Activated CD8-positive, alpha-beta memory T cell treated with anti-CD3 and anti-CD28 coated beads for 4 hours (primary cell): ENCODE measurements around the gene TSGA10IP.

ENCODE experiments used
- DNase-seq, 2 donors: peaks; one replicate each; pipeline ENCODE4 v3.0.0-alpha.2; 2020; ENCODE audit warnings: low read depth in 2 of 2

Gene TSGA10IP

DNA sequence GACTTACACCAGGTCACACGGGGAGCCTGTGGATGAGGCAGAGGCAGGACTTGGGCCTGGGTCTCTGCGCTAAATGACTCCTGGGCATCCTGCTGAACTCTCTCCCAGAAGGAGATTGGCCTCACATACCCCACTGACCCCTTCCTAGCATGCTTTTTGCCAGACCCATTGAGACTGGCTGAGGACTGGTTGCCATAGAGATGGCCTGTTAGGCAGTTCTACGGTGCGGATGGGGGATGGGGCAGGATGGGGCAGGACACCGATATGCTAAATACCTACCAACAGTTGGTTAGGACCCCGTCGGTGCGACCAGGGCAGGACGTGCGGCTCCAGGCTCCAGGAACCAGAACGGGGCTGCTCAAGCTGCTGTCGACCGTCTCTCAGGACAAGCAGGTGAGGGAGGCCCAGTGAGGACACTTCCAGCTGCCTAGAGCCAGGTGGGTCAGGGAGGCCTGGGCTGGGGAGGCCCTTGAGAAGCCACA, at the start of gene TSGA10IP:
Gene TSGA10IP, plus strand, starts transcription at position 51 of the 482 bp plus-strand sequence. Its CDS starts 196 bp downstream, at position 247.
- no peak for DNase-seq

- DNase-seq: no peak
These were observed 49.7 kb upstream of the TSGA10IP start for GRCh38 chr11:65895482-65895981.

DNA sequence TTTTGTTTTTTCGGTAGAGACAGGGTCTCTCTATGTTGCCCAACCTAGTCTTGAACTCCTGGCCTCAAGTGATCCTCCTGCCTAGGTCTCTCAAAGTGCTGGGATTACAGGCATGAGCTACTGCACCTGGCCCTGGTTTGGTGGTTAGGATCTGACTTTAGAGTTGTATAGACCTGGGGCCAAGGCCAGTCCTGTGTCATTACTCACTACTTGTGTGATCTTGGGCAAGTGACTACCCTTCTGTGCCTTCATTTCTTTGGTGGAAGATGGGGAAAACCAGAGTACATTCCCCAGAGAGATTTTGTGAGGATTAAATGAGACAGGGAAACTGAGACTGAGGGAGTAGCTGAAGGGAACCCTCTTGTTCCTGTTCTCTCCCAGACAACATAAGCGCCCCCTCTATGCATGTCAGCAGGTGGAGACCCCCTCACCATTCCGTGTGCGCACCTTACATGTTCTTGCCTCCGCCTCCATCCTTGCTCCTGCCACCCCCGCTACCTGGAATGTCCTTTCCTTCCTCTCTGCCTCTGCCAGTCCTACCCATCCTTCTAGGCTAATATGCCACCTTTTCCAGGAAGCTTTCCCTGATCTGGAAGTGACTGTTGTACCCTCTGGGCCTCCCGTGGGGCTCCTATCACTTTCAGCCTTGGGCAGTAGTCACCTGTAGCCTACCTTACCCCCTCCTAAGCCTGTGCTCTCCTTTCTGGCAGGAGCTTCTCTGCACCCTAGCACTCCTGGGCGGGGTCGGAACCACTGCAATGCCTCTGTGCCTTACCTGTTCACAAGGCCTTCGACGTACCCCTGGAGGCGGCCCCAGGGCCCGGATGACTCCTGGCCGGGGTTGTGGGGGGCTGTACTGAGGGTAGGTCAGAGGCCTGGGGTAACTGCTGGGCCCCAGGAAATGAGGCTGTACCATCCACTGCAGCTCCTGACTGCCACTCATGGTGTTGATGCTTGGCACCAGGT, 49.0 kb upstream of the TSGA10IP start:
- no peak for DNase-seq

DNA sequence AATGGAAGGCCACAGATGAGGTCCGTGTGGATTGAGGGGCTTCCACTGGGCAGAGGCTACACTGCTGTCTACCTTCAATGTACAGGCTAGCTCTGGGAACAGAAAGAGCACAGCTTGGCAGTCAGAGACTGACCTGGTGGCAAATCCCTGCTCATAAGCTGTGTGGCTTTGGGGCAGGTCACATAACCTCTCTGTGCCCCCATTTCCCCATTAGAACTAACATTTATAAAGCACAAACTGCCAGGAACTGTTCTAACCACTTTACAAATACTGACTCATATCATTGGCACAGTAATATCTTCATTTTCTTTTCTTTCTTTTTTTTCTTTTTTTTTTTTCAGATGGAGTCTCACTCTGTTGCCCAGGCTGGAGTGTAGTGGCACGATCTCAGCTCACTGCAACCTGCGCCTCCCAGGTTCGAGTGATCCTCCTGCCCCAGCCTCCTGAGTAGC, 48.2 kb upstream of the TSGA10IP start:
- DNase-seq: no peak

DNA sequence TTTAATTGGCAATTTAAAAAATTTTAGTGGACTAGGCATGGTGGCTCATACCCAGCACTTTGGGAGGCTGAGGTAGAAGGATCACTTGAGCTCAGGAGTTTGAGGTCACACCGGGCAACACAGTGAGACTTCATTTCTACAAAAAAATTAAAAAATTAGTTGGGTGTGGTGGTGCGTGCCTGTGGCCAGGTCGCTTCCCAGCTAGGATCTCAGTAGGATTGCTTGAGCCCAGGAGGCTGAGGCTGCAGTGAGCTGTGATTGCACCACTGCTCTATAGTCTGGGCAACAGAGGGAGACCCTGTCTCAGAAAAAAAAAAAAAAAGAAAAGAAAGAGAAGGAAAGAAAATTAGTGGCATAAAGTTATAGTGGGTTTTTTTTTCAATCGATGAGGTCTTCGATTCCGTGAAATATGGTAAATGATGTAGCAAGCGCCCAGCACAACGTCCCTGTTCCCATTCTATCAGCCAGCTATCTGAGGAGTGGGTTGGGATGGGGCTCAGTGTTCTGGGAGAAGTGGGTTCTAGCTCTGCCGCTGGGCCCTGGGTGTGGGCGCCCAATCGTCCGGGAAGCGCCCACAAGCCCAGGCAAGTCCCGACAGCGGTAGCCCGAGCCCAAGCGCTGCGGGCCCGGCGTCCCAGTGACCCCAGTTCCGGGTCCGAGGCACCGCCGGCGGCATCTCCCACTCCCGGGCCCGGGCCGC, 46.5 kb upstream of the TSGA10IP start:
- DNase-seq: no peak

DNA sequence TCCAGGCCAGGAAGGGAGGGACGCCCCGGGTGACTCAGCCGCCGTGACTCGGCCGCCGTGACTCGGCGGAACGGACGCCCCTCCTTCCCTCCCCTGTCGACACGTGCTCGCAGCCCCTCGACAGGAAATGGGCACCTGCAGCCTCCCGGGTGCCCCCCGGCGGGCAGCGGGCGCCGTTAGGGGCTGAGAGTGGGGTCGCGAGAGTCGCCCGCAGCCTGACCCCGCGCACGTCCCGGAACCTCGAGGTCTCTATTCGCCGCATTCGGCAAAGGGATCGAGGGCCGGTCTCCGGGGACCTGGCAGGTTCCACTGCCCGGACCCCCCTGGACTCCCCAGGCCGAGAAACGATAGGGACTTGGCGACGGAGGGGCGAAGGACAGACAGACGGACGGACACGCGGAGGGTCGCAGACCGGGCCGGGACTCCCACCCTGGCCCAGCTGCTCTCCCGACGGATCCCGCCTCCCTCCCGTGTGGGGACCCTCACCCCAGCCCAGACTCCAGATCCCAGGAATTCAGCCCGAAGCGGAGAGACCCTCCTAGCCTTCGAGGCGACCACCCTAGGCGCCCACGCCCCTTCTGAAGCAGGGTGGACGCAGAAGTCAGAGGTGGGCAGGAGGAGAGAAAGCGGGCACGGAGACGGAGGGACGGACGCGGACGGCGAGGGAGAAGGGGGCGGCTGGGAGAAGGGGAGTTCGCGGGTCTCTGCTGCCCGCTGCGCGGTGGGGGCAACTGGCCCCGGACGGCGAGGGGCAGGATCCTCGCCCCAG, 45.7 kb upstream of the TSGA10IP start:
- DNase-seq: peak; percentile 56 to 63

- peak; percentile 84 to 90 for DNase-seq
These were observed 45.0 kb upstream of the TSGA10IP start, which contains the start of gene FOSL1 for GRCh38 chr11:65900125-65900898. TSS of gene FOSL1 (minus strand) at chr11:65900388. CDS start at chr11:65900339, 49 bp downstream.

DNA sequence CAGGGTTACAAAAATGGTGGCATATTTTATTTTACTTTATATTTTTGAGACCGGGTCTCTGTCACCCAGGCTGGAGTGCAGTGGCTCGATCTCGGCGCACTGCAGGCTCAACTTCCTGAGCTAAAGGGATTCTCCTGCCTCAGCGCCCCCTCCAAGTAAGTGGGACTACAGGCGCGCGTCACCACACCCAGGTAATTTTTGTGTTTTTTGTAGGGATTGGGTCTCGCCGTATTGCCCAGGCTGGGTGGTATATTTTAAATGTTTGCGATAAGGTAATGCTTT, 44.4 kb upstream of the TSGA10IP start:
- no peak for DNase-seq

- no peak for DNase-seq
These were observed 42.2 kb upstream of the TSGA10IP start for GRCh38 chr11:65903068-65903481.

GRCh38 chr11:65903715-65904114, 41.6 kb upstream of the TSGA10IP start:
- DNase-seq: no peak

- DNase-seq: no peak
These were observed 38.7 kb upstream of the TSGA10IP start for GRCh38 chr11:65906602-65907001.

DNA sequence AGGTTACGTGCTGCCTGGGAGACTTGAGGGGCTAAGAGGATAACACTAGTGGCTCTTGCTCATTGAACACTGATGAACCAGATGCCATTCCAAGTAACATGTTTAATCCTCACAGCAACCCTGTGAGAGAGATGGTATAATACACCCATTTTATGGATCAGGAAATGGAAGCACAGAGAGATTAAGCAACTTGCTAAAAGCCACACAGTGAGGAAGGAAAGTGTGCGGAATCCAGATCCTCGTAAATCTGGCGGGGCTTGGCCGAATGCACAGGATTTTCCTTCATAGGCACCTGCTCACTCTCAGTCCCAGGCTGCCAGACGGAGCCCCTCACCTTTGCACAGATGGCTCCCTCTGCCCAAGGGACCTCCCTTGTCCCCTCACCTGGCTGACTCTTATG, 37.4 kb upstream of the TSGA10IP start:
- DNase-seq: no peak

DNA sequence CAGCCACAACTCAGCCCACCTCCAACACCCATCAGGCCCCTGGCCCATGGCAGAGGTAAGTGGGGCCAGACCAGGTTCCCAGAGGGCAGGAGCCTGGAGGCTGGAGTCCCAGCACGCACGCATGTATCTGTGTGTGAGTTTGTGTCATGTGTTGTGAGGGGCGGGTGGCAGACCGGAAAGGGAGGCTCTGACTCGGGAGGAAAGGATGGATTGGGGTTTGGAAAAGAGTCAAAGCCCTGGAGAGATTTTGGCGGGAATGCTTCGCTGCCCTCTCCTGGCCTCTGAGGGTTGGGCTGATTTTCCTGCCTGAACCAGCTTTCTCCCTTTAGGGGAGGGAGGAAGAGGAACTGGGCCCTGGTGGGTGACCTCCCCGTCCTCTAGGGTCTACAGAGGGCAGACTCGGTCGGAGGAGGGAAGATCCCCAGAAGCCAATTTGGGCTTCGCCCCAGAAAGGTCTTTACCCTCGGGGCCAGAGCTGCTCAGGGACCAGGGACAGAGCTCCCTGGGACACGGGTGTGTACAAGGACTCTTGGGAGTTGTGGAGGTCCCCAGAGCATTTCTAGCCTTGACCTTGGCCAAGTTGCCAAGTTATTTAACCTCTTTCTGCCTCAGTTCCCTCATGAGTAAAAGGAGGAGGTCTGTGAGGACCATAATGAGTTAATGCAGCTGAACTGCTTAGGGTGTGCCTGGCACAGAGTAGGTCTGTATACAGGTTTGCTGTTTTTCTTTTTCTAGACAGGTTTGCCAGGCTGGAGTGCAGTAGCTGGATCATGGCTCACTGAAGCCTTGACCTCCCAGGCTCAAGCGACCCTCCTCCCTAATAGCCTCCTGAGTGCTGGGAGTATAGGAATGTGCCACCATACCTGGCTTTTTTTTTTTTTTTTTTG, 33.4 kb upstream of the TSGA10IP start:
- DNase-seq: no peak

- no peak for DNase-seq
These were observed 32.4 kb upstream of the TSGA10IP start for GRCh38 chr11:65912845-65913244.

GRCh38 chr11:65915101-65915820, 30.0 kb upstream of the TSGA10IP start:
- DNase-seq: no peak

DNA sequence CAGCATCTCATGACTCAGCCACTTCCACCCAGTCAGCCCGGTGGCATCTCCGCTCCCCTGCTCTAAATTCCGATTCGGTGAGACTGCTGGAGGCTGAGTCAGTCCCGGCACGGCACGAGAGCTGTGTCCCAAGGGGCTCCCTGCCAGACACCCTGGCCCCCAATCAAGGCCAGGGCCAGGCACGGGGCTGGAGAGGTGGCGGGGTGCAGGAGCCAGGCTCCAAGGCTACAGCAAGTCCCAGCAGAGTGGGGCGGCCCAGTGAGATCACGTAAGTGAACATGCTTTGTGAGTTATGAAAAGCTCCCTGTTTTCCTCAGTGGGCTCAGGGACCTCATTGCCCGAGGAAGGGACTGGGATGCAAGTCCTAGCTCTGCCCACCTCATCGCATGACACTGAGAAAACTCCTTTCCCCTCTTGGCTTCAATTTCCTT, 29.4 kb upstream of the TSGA10IP start:
- DNase-seq: no peak

GRCh38 chr11:65916391-65916790, 28.9 kb upstream of the TSGA10IP start:
- no peak for DNase-seq

- no peak for DNase-seq
These were observed 28.2 kb upstream of the TSGA10IP start for GRCh38 chr11:65917077-65917433.
